Keratinocyte (primary cell): ENCODE results near the gene ARRDC1. TPM values are rescaled to one million over a fixed set of nuclear protein-coding genes. Genes with fewer than 3 reads are reported as not detected.

Experiments
- DNase-seq: peaks from one replicate; pipeline ENCODE4 v3.0.0-alpha.2; 2011; ENCODE audit warnings: low read depth, missing footprints, low spot score
- FAIRE-seq: peaks from 2 replicates; lab custom pipeline; 2011; peaks lifted over from hg19 to GRCh38; lab: Jason Lieb, UNC
- H2AFZ ChIP-seq: 2 replicates; pipeline ENCODE4 v1.6.0; 2012; ENCODE audit warnings: low read length, control low read depth, inconsistent platforms; ENCODE audit not compliant: control insufficient read depth
- H3K27ac ChIP-seq: 2 replicates; pipeline ENCODE4 v1.5.1; 2011; ENCODE audit warnings: low read length; ENCODE audit not compliant: control insufficient read depth, insufficient read depth
- H3K27me3 ChIP-seq: 3 replicates; pipeline ENCODE4 v1.6.0; 2011; ENCODE audit warnings: low read length; ENCODE audit not compliant: control insufficient read depth, insufficient read depth; ENCODE audit errors: extremely low read depth
- H3K36me3 ChIP-seq, 2 experiments: 2 replicates in 1 of 2; 3 replicates in 1 of 2; pipeline ENCODE4 v1.5.1; 2011; ENCODE audit warnings: low read length in 2 of 2, mild to moderate bottlenecking in 1 of 2; ENCODE audit not compliant: control insufficient read depth in 2 of 2, insufficient read depth in 2 of 2; ENCODE audit errors: extremely low read depth in 1 of 2
- H3K4me1 ChIP-seq: 3 replicates; pipeline ENCODE4 v1.5.1; 2011; ENCODE audit warnings: low read length; ENCODE audit not compliant: control insufficient read depth, insufficient read depth; ENCODE audit errors: extremely low read depth
- H3K4me2 ChIP-seq: 3 replicates; pipeline ENCODE4 v1.6.0; 2011; ENCODE audit warnings: low read depth, low read length; ENCODE audit not compliant: control insufficient read depth, insufficient read depth; ENCODE audit errors: extremely low read depth
- H3K4me3 ChIP-seq, 3 experiments: fragments of 200-600 bp in 1 of 3; sonication (generic) in 1 of 3; 2 replicates in 2 of 3; 3 replicates in 1 of 3; pipeline ENCODE4 v1.5.1; 2011 to 2016; ENCODE audit warnings: low read length in 3 of 3, mild to moderate bottlenecking in 3 of 3, control low read depth in 2 of 3, inconsistent platforms in 1 of 3, low read depth in 1 of 3, mixed read lengths in 1 of 3, mixed run types in 1 of 3, moderate library complexity in 1 of 3; ENCODE audit not compliant: control insufficient read depth in 2 of 3, insufficient read depth in 2 of 3; ENCODE audit errors: extremely low read depth in 1 of 3
- H3K79me2 ChIP-seq: 2 replicates; pipeline ENCODE4 v1.6.0; 2012; ENCODE audit warnings: low read length; ENCODE audit not compliant: control insufficient read depth, insufficient read depth
- H3K9ac ChIP-seq: 3 replicates; pipeline ENCODE4 v1.6.0; 2011; ENCODE audit warnings: low read length; ENCODE audit not compliant: control insufficient read depth, insufficient read depth; ENCODE audit errors: extremely low read depth
- H3K9me1 ChIP-seq: 3 replicates; pipeline ENCODE4 v1.6.0; 2011; ENCODE audit warnings: low read length; ENCODE audit not compliant: control insufficient read depth, insufficient read depth; ENCODE audit errors: extremely low read depth
- H3K9me3 ChIP-seq: 2 replicates; pipeline ENCODE4 v1.5.1; 2012; ENCODE audit warnings: low read depth, low read length; ENCODE audit not compliant: control insufficient read depth
- H4K20me1 ChIP-seq: 3 replicates; pipeline ENCODE4 v1.6.0; 2011; ENCODE audit warnings: low read length; ENCODE audit not compliant: control insufficient read depth, insufficient read depth; ENCODE audit errors: extremely low read depth
- EZH2 ChIP-seq: IDR thresholded peaks from one replicate; pipeline ENCODE4 v1.6.1; 2012; ENCODE audit warnings: inconsistent platforms, mild to moderate bottlenecking, low read length, moderate library complexity
- dilution Hi-C: fragments of 300-500 bp; cut with MboI; formaldehyde crosslinking; loops from one replicate; pipeline ENCODE4 v1.7.0; 2020; ENCODE audit warnings: low sequenced_read_pairs; ENCODE audit not compliant: extremely low pct_ligation_motif_present
- polyA plus RNA-seq, 5 experiments: library from polyadenylated mRNA; depleted of rRNA in 3 of 5; stranded (reverse) in 3 of 5; stranded (forward) in 1 of 5; unstranded in 1 of 5; fragments of >200 nt; gene quantifications; 1 replicate in 1 of 5; 2 replicates in 3 of 5; 3 replicates in 1 of 5; pipeline versions ENCODE4 v1.2.1 to v1.2.3, GENCODE V29; 2011 to 2012; ENCODE audit warnings: missing spikeins in 2 of 5, low read depth in 1 of 5, low replicate concordance in 1 of 5
- small RNA-seq, 3 experiments: library from RNA; depleted of rRNA; stranded (forward); fragments of <200 nt; gene quantifications; one replicate each; pipeline ENCODE3, GENCODE V24; 2012; ENCODE audit warnings: low read depth in 3 of 3, low replicate concordance in 1 of 3; ENCODE audit not compliant: insufficient read length in 3 of 3
- TF ChIP-seq, protein P1 (sequence below), 3 experiments: IDR thresholded peaks in 1 of 3; conservative IDR thresholded peaks in 1 of 3; optimal IDR thresholded peaks in 1 of 3; 2 replicates in 2 of 3; 3 replicates in 1 of 3; pipeline versions ENCODE3 to v1.5.1; 2011; ENCODE audit warnings: low read length in 3 of 3, mild to moderate bottlenecking in 3 of 3, moderate library complexity in 2 of 3, control low read depth in 1 of 3, inconsistent platforms in 1 of 3; ENCODE audit not compliant: insufficient read depth in 2 of 3; ENCODE audit errors: extremely low read depth in 1 of 3

ARRDC1 gene
- polyA plus RNA-seq, 1 donor (not counting 4 experiments of a cell fraction or from before 2014, with no cell fraction given), result 94.7 TPM

DNA sequence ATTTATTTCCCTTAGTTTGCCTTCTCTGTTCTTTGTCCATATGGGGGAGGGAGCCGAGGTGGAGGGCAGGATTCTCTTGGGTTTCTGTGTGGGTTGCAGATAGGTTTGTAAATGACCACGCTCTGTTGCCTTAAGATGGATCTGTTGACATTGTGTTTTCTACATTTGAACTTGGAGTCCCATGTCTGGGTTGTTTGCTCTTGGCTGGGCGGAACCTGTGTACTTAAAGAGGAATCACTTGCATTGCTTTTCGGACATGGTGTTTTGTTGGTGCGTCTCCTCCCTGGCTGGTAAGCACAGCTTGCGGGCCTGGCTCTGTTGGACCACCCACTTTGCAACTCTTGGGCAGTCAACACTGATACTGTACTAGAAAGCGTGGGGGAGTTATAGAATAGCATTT, 59.2 kb downstream of the ARRDC1 start:
- peaks cover 4 to 6% of the 10 kb centered on the region in 2 experiments for H3K36me3 ChIP-seq
- H3K79me2 ChIP-seq, result peaks cover 83% of the 10 kb centered on the region
- dilution Hi-C loops, result no loop called here
- FAIRE-seq, result no peak
- no peaks in the 10 kb centered on the region for H3K9me3 ChIP-seq
- no peak overlapping the region for H3K4me3 ChIP-seq
- no peak overlapping the region for H3K4me2 ChIP-seq
- DNase-seq, result no peak
- H3K4me1 ChIP-seq, result no peaks in the 10 kb centered on the region
- no peak overlapping the region for H3K27ac ChIP-seq
- no peak overlapping the region for H3K9ac ChIP-seq
- no peaks in the 10 kb centered on the region for H3K27me3 ChIP-seq
- H3K9me1 ChIP-seq, result no peaks in the 10 kb centered on the region
- H4K20me1 ChIP-seq, result peaks cover 13% of the 10 kb centered on the region
- no peak overlapping the region for H2AFZ ChIP-seq
- no peak for TF ChIP-seq EZH2
- TF ChIP-seq, protein P1, sequence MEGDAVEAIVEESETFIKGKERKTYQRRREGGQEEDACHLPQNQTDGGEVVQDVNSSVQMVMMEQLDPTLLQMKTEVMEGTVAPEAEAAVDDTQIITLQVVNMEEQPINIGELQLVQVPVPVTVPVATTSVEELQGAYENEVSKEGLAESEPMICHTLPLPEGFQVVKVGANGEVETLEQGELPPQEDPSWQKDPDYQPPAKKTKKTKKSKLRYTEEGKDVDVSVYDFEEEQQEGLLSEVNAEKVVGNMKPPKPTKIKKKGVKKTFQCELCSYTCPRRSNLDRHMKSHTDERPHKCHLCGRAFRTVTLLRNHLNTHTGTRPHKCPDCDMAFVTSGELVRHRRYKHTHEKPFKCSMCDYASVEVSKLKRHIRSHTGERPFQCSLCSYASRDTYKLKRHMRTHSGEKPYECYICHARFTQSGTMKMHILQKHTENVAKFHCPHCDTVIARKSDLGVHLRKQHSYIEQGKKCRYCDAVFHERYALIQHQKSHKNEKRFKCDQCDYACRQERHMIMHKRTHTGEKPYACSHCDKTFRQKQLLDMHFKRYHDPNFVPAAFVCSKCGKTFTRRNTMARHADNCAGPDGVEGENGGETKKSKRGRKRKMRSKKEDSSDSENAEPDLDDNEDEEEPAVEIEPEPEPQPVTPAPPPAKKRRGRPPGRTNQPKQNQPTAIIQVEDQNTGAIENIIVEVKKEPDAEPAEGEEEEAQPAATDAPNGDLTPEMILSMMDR (optimal IDR thresholded peaks at IDR 0.05 in 1 of 3, IDR thresholded peaks at IDR 0.05 in 1 of 3, conservative IDR thresholded peaks at IDR 0.05 in 1 of 3; ENCODE audit: extremely low read depth in 1 of 3, insufficient read depth in 2 of 3, low read length in 3 of 3), result no peak

Small RNAs within 50 kb of the gene (small RNA-seq; reads per million reads assigned to genes)
- 0 reads per million in 3 experiments for gene RF00017

Other genes with a start within 250 kb of the ARRDC1 start
- gene EXD3, start 182.5 kb upstream of the ARRDC1 start, polyA plus RNA-seq, result 1.5 to 5.4 TPM (median 1.9 TPM) in 3 replicates
- 0.07 to 0.33 TPM (median 0.09 TPM) in 3 replicates for gene NOXA1, start 182.3 kb upstream of the ARRDC1 start, polyA plus RNA-seq
- not detected in 3 replicates for gene ENTPD8, start 164.3 kb upstream of the ARRDC1 start, polyA plus RNA-seq
- 29.5 to 46.6 TPM (median 33.1 TPM) in 3 replicates for gene NSMF, start 146.4 kb upstream of the ARRDC1 start, polyA plus RNA-seq
- gene PNPLA7, start 55.3 kb upstream of the ARRDC1 start, polyA plus RNA-seq, result 0.17 to 0.34 TPM (median 0.18 TPM) in 3 replicates
- gene MRPL41, start 53.8 kb upstream of the ARRDC1 start, polyA plus RNA-seq, result 18.1 to 33.0 TPM (median 21.0 TPM) in 3 replicates
- 25.3 to 32.4 TPM (median 26.2 TPM) in 3 replicates for gene DPH7, start 26.8 kb upstream of the ARRDC1 start, polyA plus RNA-seq
- 25.8 to 28.1 TPM (median 27.8 TPM) in 3 replicates for gene ZMYND19, start 15.2 kb upstream of the ARRDC1 start, polyA plus RNA-seq
- gene EHMT1, start 13.3 kb downstream of the ARRDC1 start, polyA plus RNA-seq, result 25.4 to 34.0 TPM (median 25.9 TPM) in 3 replicates